Panc1 (cell line): ENCODE measurements around the gene XRCC4.

ENCODE experiments used
- CTCF ChIP-seq: fragments of 450-650 bp; IDR thresholded peaks from 2 replicates; pipeline ENCODE4 v1.5.1; 2017; ENCODE audit warnings: mild to moderate bottlenecking
- POLR2AphosphoS5 ChIP-seq: IDR thresholded peaks from 2 replicates; pipeline ENCODE4 v1.6.1; 2012; ENCODE audit warnings: mild to moderate bottlenecking, low read depth, low read length, moderate library complexity
- SIN3A ChIP-seq: IDR thresholded peaks from 2 replicates; pipeline ENCODE4 v1.6.1; 2012; ENCODE audit warnings: low read depth, mild to moderate bottlenecking, low read length, moderate library complexity, borderline replicate concordance; ENCODE audit not compliant: insufficient read depth
- TF ChIP-seq, protein P1 (sequence below), 2 experiments: IDR thresholded peaks; 2 replicates each; pipeline ENCODE4 v1.6.1; 2011 to 2012; ENCODE audit warnings: low read depth in 2 of 2, control low read depth in 1 of 2, low read length in 1 of 2, mild to moderate bottlenecking in 1 of 2, moderate library complexity in 1 of 2; ENCODE audit not compliant: insufficient read depth in 1 of 2

GRCh38 chr5:83357621-83358231, 280.4 kb downstream of the XRCC4 start:
- no peak for TF ChIP-seq POLR2AphosphoS5
- TF ChIP-seq CTCF, result no peak
- TF ChIP-seq, protein P1, sequence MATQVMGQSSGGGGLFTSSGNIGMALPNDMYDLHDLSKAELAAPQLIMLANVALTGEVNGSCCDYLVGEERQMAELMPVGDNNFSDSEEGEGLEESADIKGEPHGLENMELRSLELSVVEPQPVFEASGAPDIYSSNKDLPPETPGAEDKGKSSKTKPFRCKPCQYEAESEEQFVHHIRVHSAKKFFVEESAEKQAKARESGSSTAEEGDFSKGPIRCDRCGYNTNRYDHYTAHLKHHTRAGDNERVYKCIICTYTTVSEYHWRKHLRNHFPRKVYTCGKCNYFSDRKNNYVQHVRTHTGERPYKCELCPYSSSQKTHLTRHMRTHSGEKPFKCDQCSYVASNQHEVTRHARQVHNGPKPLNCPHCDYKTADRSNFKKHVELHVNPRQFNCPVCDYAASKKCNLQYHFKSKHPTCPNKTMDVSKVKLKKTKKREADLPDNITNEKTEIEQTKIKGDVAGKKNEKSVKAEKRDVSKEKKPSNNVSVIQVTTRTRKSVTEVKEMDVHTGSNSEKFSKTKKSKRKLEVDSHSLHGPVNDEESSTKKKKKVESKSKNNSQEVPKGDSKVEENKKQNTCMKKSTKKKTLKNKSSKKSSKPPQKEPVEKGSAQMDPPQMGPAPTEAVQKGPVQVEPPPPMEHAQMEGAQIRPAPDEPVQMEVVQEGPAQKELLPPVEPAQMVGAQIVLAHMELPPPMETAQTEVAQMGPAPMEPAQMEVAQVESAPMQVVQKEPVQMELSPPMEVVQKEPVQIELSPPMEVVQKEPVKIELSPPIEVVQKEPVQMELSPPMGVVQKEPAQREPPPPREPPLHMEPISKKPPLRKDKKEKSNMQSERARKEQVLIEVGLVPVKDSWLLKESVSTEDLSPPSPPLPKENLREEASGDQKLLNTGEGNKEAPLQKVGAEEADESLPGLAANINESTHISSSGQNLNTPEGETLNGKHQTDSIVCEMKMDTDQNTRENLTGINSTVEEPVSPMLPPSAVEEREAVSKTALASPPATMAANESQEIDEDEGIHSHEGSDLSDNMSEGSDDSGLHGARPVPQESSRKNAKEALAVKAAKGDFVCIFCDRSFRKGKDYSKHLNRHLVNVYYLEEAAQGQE (IDR thresholded peaks at IDR 0.05; ENCODE audit: insufficient read depth in 1 of 2, low read depth in 2 of 2, low read length in 1 of 2), result no peak
- no peak for TF ChIP-seq SIN3A
